K562 (cell line): ENCODE measurements around the gene RALGPS1. TPM values are rescaled to one million over a fixed set of nuclear protein-coding genes. Genes with fewer than 3 reads are reported as not detected.
A peak's percentile ranks its signal among the peaks of the same experiment; 100 is the strongest.

Experiments
- ATAC-seq: fragments of 200-7000 bp; cut with Tn5 transposase; 3 replicates; pipeline ENCODE4 v1.9.1; 2020; ENCODE audit warnings: moderate library complexity
- BruUV-seq: library from RNA; stranded (reverse); fragments of 400-500 nt; replicated peaks from 2 replicates; lab custom pipeline; 2021; lab: Mats Ljungman, UMichigan
- CTCF ChIA-PET: fragments of 300-600 bp; formaldehyde crosslinking; extraction: SDS; loops from one replicate; lab custom pipeline; 2021; ENCODE audit warnings: low intra/inter-chr PET ratio; lab: Yijun Ruan, JAX
- POLR2A ChIA-PET: fragments of 300-600, 350-650 bp; sonication (Branson Sonifier 250); formaldehyde crosslinking; extraction: SDS; loops from one replicate; lab custom pipeline; 2021; ENCODE audit warnings: antibody characterized with exemption, inconsistent platforms; lab: Yijun Ruan, JAX
- DNase-seq, 4 experiments: peaks; one replicate each; pipeline versions ENCODE4 v3.0.0 to v3.0.0-alpha.2; 2011 to 2018; ENCODE audit warnings: low spot score in 3 of 4, mixed read lengths in 3 of 4; ENCODE audit errors: extremely low read depth in 1 of 4
- FAIRE-seq: peaks from 2 replicates; lab custom pipeline; 2011; peaks lifted over from hg19 to GRCh38; lab: Jason Lieb, UNC
- H2AFZ ChIP-seq: 2 replicates; pipeline ENCODE4 v1.6.0; 2011; ENCODE audit warnings: low read depth, low read length, control low read depth, inconsistent platforms
- H3K27ac ChIP-seq: fragments of 200-600 bp; 3 replicates; pipeline ENCODE4 v1.8.0; 2011; ENCODE audit warnings: low read depth, mild to moderate bottlenecking, control low read depth, inconsistent platforms, low read length, moderate library complexity, mixed read lengths; ENCODE audit errors: extremely low read depth
- H3K27me3 ChIP-seq, 2 experiments: fragments of 300-600 bp in 1 of 2; 2 replicates in 1 of 2; 3 replicates in 1 of 2; pipeline versions ENCODE4 v1.6.0 to v1.8.0; 2011; ENCODE audit warnings: inconsistent platforms in 2 of 2, low read length in 2 of 2, mild to moderate bottlenecking in 1 of 2, mixed read lengths in 1 of 2, moderate library complexity in 1 of 2; ENCODE audit not compliant: control insufficient read depth in 2 of 2, insufficient read depth in 2 of 2
- H3K36me3 ChIP-seq: fragments of 300-600 bp; 3 replicates; pipeline ENCODE4 v1.8.0; 2011; ENCODE audit warnings: mild to moderate bottlenecking, low read length, inconsistent platforms; ENCODE audit not compliant: control insufficient read depth, insufficient read depth
- H3K4me1 ChIP-seq, 2 experiments: fragments of 200-600 bp in 1 of 2; replicated peaks in 1 of 2; 2 replicates in 1 of 2; 3 replicates in 1 of 2; pipeline versions ENCODE4 v1.5.1 to v1.8.0; 2011; ENCODE audit warnings: inconsistent platforms in 2 of 2, low read length in 2 of 2, mild to moderate bottlenecking in 1 of 2, mixed read lengths in 1 of 2, moderate library complexity in 1 of 2; ENCODE audit not compliant: control insufficient read depth in 2 of 2, insufficient read depth in 2 of 2
- H3K4me2 ChIP-seq: 2 replicates; pipeline ENCODE4 v1.6.1; 2011; ENCODE audit warnings: low read length, control low read depth, inconsistent platforms, mixed read lengths; ENCODE audit not compliant: insufficient read depth
- H3K4me3 ChIP-seq: fragments of 200-600 bp; sonication (generic), shearing (Covaris generic); 2 replicates; pipeline ENCODE4 v1.5.1; 2016; ENCODE audit warnings: control low read depth, inconsistent platforms
- H3K79me2 ChIP-seq: fragments of 200-600 bp; 3 replicates; pipeline ENCODE4 v1.8.0; 2011; ENCODE audit warnings: low read length, inconsistent platforms; ENCODE audit not compliant: control insufficient read depth, insufficient read depth
- H3K9ac ChIP-seq, 2 experiments: 2 replicates each; pipeline versions ENCODE4 v1.6.0 to v1.6.1; 2011; ENCODE audit warnings: low read depth in 2 of 2, low read length in 2 of 2, control low read depth in 1 of 2, inconsistent platforms in 1 of 2, mild to moderate bottlenecking in 1 of 2, mixed read lengths in 1 of 2; ENCODE audit not compliant: insufficient read depth in 1 of 2
- H3K9me1 ChIP-seq: one replicate; pipeline ENCODE4 v1.6.0; 2011; ENCODE audit warnings: inconsistent platforms, mild to moderate bottlenecking, low read length, moderate library complexity; ENCODE audit not compliant: control insufficient read depth, insufficient read depth
- H3K9me3 ChIP-seq: replicated peaks from 2 replicates; pipeline ENCODE4 v1.5.1; 2011; ENCODE audit warnings: low read depth, low read length, inconsistent platforms; ENCODE audit not compliant: control insufficient read depth, insufficient read depth
- H4K20me1 ChIP-seq: replicated peaks from 2 replicates; pipeline ENCODE4 v1.6.1; 2011; ENCODE audit warnings: low read length, inconsistent platforms, mixed read lengths; ENCODE audit not compliant: control insufficient read depth, insufficient read depth
- CBX3 ChIP-seq, 2 experiments: IDR thresholded peaks; 1 replicate in 1 of 2; 2 replicates in 1 of 2; pipeline ENCODE4 v1.6.1; 2012; ENCODE audit warnings: inconsistent platforms in 2 of 2, low read length in 2 of 2, borderline replicate concordance in 1 of 2, control low read depth in 1 of 2
- CTCF ChIP-seq, 3 experiments: IDR thresholded peaks in 2 of 3; conservative IDR thresholded peaks in 1 of 3; 2 replicates each; pipeline ENCODE4 v1.5.1; 2011 to 2012; ENCODE audit warnings: low read length in 3 of 3, mild to moderate bottlenecking in 3 of 3, control low read depth in 2 of 3, improper control_type of control experiment in 1 of 3, inconsistent platforms in 1 of 3, low read depth in 1 of 3, mixed read lengths in 1 of 3, moderate library complexity in 1 of 3; ENCODE audit not compliant: insufficient read depth in 2 of 3
- FIP1L1 ChIP-seq: fragments of 200-400 bp; formaldehyde crosslinking; IDR thresholded peaks from 2 replicates; pipeline ENCODE4 v1.6.1; 2018; ENCODE audit warnings: mild to moderate bottlenecking, low read depth, low read length; ENCODE audit not compliant: poor library complexity, severe bottlenecking
- HLTF ChIP-seq: fragments of 450-650 bp; IDR thresholded peaks from 2 replicates; pipeline ENCODE4 v1.6.1; 2016
- MECOM ChIP-seq: fragments of 250-450 bp; sonication (Bioruptor Pico); IDR thresholded peaks from 2 replicates; pipeline ENCODE4 v1.8.0; 2022; ENCODE audit warnings: inconsistent platforms
- NR0B1 ChIP-seq: fragments of 450-650 bp; IDR thresholded peaks from one replicate; pipeline ENCODE4 v1.6.1; 2018; ENCODE audit warnings: mild to moderate bottlenecking, moderate library complexity; ENCODE audit not compliant: partially characterized antibody
- ZNF511 ChIP-seq: sonication (generic); formaldehyde crosslinking; IDR thresholded peaks from 2 replicates; pipeline ENCODE4 v1.8.0; 2022; ENCODE audit warnings: mild to moderate bottlenecking, missing genetic modification reagents
- WGBS: fragments of 100-300 bp; shearing (Covaris generic); methylation state at CpG from one replicate; pipeline ENCODE4 v1.1.6; 2016; ENCODE audit warnings: low coverage, mixed read lengths; ENCODE audit not compliant: insufficient coverage; ENCODE audit errors: missing lambda C conversion rate; 5-methylcytosine and 5-hydroxymethylcytosine counted together
- in situ Hi-C: fragments of 300-500 bp; cut with MboI; formaldehyde crosslinking; loops from 4 replicates; pipeline ENCODE4 v1.15.0; 2018; ENCODE audit warnings: inconsistent platforms, mixed read lengths
- intact Hi-C: fragments of 100-400 bp; cut with micrococcal nuclease; formaldehyde crosslinking; loops from 2 replicates; pipeline ENCODE4 v1.14.2; 2022
- polyA plus RNA-seq, 8 experiments: library from polyadenylated mRNA; depleted of rRNA in 4 of 8; stranded (reverse) in 5 of 8; unstranded in 3 of 8; fragments of >200 nt; fragmentation: Nextera tagmentation in 2 of 8; fragmentation: Illumina TruSeq in 1 of 8; extraction: Ambion mirVana in 2 of 8; extraction: Trizol in 1 of 8; gene quantifications; 2 replicates each; pipeline versions ENCODE4 v1.2.1 to v1.2.3, GENCODE V29; 2011 to 2014; ENCODE audit warnings: inconsistent platforms in 1 of 8, missing spikeins in 1 of 8
- total RNA-seq, 7 experiments: library from RNA; depleted of rRNA in 6 of 7; stranded (reverse); fragments of >200 nt in 6 of 7; fragmentation: Illumina TruSeq in 2 of 7; extraction: Trizol in 2 of 7; gene quantifications; 2 replicates each; pipeline versions ENCODE4 v1.2.1 to v1.2.3, GENCODE V29; 2011 to 2021; ENCODE audit warnings: low replicate concordance in 1 of 7

RALGPS1 gene
- total and polyA plus RNA-seq, 9 of the 15 experiments (the other 6 are each of a cell fraction or from before 2014, with no cell fraction given): 0.04 to 2.6 (median 1.5) TPM

GRCh38 chr9:127169575-127169883 is 254.9 kb downstream of the RALGPS1 start (continued):
- no peak for TF ChIP-seq NR0B1
- no peak for TF ChIP-seq FIP1L1

- POLR2A ChIA-PET: interaction anchor here (1.5 kb wide), 1 partner anchor 17 kb away, joined by 3 read pairs; no protein-coding TSS in a partner anchor
- no peak overlapping the region for H3K9ac ChIP-seq
- H3K9me3 ChIP-seq: no peaks in the 10 kb centered on the region
- H3K9me1 ChIP-seq: no peaks in the 10 kb centered on the region
- TF ChIP-seq ZNF511 (CRISPR knock-in tag) (no peak), MECOM (CRISPR knock-in tag) (no peak), CBX3 (IDR thresholded peaks at IDR 0.05; ENCODE audit: borderline replicate concordance in 1 of 2, low read length in 2 of 2) (no peak), CTCF (IDR thresholded peaks at IDR 0.05 in 2 of 3, conservative IDR thresholded peaks at IDR 0.05 in 1 of 3; ENCODE audit: insufficient read depth in 2 of 3, low read depth in 1 of 3, low read length in 3 of 3) (peak in 2 of 3 experiments; percentile 3 to 22; a peak in 1 of 6 replicates), HLTF (no peak)
- no peak overlapping the region for H3K27ac ChIP-seq
- CTCF ChIA-PET: no interaction called here
- H2AFZ ChIP-seq: no peak overlapping the region
- FAIRE-seq (no peak), ATAC-seq (no peak), DNase-seq (no peak)
- intact Hi-C loops: no loop called here
- peaks cover 0 to 4% of the 10 kb centered on the region in 2 experiments; a peak in 1 of 5 replicates for H3K27me3 ChIP-seq
- peaks cover 13 to 26% of the 10 kb centered on the region in 2 experiments; a peak in 3 of 5 replicates for H3K4me1 ChIP-seq
- WGBS: 39% methylated on average over 4 of the region's 4 CpGs
- no TSS peak for BruUV-seq
- H3K79me2 ChIP-seq: no peaks in the 10 kb centered on the region
- H4K20me1 ChIP-seq: 0 out of 2 replicates have a peak, but pooled peaks cover 3% of the 10 kb centered on the region
- H3K4me2 ChIP-seq: no peak overlapping the region
- H3K4me3 ChIP-seq: no peak overlapping the region
- no peaks in the 10 kb centered on the region for H3K36me3 ChIP-seq
- in situ Hi-C loops: no loop called here
Measured at GRCh38 chr9:127170103-127170502, 255.5 kb downstream of the RALGPS1 start.
